HT1080 (cell line): Measurements from ENCODE around the gene SCUBE1. TPM values are rescaled to one million over a fixed set of nuclear protein-coding genes. Genes with fewer than 3 reads are reported as not detected.

Source experiments
- DNase-seq: peaks from one replicate; pipeline ENCODE4 v3.0.0-alpha.2; 2015; ENCODE audit warnings: low read depth
- total RNA-seq: library from RNA; depleted of rRNA; stranded (reverse); fragments of >200 nt; shearing (Covaris generic); gene quantifications from 2 replicates; pipeline ENCODE4 v1.2.3, GENCODE V29; 2014

The SCUBE1 gene
- total RNA-seq, 1 experiment from 2014 or later: 0.10 TPM

DNA sequence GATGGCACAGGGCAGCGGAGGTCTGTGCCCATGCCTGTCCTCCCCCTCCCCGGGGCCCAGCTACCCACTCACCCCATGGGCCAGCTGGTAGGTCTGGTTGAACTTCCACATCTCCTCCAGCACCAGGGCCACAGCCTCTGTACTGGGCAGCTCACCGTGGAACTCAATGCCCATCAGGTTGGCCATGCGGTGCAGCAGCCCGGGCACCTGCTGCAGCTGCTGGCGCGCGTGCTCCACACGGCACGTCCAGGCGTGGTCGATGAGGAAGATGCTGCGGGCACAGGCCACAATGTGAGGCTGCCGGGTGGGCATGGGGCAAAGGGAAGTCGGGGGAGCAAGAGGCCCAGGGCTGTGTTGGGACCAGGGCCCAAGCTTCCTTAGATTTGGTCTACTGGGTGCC is 162.5 kb downstream of the SCUBE1 start:
- no peak for DNase-seq

DNA sequence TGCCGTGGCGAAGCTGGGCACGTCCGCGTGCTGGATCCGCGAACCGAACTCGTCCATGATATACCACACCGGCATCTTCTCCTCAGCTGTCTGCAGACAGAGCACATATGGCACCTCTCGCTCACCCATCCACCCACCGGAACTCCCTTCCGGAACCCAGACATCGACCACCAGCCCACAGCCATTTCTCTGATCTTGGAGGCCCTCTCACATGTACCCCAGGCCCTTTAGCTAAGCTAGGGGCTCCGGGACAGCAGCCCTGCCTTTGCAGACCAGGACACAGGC is 163.3 kb downstream of the SCUBE1 start:
- DNase-seq: no peak

DNA sequence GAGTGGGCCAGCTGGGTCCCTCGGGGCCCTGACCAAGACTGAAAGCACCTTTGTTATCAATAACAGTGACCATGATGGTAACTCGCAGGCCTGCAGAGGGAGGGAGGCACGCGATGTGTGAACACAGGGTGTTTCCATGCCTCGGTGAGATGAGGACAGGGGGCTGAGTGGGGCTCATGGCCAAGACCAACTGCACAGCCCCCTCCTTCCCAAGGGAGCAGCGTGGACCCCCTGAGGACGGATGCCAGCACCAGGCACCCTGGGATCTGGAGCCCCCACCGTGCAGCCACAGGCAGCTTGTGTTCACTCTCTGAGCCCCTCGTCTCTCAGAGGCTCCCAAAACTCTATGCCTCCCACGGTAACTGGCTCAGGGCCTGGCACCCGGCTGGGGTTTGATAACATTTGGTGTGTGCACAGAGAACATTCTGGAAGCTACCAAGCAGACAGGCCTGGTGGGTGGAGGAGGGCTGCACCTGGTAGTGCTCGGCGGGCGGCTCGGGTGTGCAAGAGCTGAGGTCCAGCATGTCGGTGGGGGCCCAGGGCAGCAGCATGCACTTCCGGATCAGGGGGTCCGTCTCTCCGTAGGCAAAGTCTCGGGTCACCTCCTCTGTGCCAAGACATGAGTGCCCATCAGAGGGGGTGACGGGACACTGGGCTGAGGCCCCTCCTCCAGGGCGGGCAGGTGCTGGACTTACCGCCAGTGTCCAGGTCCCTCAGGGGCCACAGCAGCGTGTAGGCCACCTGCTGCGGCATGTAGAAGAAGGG is 163.8 kb downstream of the SCUBE1 start:
- no peak for DNase-seq

DNA sequence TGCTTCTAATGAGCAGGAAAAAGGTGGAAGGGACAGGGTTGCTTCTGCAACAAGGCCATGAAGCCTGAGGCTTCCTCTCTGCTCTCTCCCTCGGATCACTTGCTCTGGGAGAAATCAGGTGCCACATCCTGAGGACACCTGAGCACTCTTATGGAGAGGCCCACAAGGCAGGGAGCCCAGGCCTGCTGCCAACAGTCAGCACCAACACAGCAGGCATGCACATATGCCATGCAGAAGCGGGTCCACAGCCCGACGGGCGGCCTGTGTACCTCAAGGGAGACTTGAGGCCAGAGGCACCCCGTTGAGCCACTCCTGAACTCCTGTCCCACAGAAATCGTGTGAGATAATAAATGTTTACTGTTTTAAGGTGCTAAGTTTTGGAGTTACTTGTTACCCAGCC is 165.7 kb downstream of the SCUBE1 start:
- no peak for DNase-seq

DNA sequence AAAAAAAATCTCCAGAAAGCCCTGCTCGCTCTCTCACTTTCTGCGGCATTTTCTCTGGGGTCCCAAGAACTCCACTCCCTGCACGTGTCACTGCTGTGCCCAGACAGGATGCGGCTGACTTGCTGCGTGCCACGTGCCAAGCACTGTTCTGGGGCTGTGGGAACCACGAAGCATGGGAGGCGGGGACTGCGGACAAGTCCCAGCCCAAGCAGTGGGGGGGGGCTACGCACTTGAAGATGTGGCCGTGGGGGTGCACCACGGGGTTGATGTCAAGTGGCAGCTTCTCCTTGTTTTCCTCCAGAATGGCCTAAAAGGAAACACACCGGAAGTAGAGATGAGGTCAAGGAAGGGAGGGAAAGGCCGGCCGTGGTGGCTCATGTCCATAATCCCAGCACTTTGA is 167.1 kb downstream of the SCUBE1 start:
- no peak for DNase-seq

DNA sequence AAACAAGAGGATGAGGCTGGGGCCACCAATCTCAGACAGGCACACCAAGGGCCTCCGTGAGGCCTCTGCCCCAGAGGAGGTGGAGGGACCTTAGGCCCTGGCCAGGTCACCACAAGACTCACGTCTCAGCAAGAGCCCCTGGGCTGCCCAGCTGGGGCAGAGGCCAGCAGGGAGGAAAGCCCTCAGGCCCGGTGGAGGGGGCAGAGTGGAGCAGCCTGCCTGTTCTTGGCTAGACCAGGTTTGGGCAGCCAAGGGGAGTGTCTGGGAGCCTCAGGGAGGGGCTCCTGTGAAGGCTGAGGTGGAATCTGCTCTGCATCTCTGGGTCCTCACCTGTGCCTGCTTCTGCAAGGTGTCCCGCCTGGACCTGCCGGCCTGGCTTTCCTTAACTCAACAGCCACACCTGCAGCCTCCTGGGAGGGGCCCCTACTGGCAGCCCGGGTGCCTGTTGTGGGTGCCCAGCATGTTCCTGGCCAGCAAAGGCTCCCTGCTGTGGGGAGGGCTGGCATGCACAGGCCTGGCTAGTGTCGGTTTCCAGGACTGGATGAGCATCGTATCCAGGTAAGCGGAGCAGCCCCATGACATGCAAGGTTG is 168.1 kb downstream of the SCUBE1 start:
- no peak for DNase-seq

DNA sequence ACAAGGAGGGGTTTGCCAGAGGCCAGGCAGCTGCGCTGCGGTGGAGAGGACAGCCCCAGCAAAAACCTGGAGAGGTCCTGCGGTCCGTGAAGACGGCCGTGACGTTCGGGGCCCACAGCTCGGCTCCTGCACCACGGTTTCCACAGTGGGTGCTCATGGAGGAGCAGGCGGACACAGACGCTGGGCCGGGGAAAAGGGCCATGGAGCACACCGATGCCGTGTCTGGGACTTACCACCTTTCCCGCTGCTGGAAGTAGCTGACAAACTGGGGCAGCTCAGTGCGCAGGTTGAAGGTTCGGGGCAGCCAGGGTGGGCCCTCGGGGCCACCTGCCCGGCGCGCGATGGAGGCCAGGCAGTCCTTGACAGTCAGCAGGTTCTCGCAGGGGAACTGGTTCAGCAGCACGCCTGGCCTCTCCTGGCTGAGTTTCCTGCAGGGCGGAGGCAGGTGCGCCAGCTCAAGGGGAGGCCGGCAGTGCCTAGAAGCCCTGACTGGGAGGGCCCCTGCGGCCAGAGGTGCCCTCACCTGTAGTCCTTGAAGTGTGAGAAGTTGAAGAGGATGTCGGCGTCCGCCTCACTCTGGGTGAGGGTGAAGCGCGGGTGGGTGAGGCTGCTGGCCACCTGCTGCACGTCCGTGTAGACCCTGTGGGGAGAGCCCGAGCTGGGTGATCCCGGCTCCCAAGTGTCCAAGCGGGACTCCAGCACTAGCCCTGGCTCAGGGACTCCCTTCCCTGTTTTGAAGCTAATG is 169.0 kb downstream of the SCUBE1 start:
- no peak for DNase-seq

DNA sequence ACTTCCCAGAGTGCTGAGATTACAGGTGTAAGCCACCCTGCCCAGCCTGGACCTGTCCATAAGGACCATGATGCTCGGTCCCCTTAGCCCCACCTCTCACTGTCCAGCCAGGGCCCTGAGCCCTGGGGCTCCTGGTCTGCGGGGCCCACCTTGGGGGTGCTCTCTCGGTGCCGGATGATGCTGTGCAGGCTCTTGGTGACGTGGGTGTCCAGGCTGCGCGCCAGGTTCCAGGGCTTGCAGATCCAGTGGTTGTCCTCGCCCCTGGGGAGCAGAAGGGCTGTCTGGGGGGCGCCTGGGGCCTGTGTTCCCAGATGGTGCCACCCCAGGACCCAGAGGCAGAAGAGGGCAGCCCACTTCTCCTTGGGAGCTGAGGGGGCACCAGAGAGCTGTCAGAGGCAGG is 169.6 kb downstream of the SCUBE1 start:
- DNase-seq: no peak

DNA sequence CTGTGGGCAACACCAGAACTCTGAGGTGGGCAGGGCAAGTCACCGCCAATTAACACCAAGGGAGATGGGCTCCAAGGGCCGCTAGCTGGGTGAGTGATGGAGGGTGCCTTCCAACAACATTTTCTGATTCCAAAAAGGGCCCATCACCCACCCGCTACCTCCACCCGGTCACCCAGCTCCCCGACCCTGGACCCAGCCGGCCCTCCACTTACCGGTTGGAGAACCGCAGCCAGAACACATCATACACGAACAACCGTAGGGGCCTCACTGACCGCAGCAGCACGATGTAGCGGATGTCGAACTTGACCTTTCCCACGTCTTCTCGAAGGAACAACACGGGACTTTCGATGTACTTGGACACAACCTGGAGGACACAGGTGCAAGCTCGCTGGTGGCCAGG is 171.0 kb downstream of the SCUBE1 start:
- no peak for DNase-seq

DNA sequence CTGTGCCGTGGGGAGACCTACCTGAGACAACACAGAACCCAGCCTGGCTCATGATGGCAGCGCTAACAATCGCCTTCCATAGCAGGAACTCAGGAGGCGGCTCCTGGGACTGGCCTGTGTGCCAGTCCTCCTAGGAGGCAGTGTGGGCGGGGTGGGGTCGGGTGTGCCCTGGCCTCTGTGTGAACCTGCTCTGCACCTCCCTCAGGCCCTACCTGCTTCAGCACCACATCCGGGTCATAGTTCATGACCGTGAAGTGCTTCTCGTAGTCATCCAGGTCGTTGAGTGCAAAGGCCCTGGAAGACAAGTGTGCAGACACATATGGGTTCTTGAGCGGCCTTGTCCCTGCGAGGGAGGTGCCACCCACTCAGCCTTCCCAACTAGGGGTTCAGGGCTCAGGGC is 171.6 kb downstream of the SCUBE1 start:
- no peak for DNase-seq

DNA sequence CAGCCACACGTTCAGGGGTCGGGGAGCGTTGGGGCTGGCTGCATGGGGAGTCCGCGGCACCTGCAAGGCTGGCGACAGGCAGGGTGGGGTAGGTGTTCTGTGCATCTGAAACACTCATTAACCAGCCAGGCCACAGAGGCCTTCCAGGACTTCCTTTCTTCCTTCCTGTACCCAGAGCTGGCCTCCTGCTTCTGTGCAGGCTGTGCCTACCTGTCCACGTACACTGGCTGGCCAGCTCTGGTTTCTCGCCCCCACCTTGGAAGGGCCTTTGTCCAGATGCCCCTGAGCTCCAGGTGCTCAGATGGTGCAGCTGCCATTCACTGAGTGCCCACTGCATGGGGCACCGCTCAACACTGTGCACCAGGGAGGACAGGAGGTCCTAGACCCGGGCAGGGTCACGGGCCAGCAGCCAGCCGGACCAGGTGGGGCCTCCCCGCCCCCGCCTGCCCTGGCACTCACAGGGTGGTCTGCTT is 172.1 kb downstream of the SCUBE1 start:
- DNase-seq: no peak

DNA sequence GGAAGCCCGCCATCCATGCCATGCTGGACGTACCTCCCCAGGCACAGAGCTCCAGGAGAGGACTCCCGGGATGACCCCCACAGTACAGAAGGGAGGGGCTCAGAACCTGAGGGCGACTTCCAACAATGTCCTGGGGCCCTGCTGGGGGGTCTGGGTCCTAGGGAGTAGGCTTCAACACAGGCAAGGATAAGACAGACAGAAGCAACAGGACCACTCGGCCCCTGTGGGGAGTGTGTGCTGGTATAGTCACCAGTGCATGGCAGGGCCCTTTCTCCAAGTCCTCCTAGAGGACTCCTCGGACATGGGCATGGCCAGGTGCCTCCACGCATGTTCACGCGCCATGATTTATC is 173.1 kb downstream of the SCUBE1 start:
- no peak for DNase-seq

DNA sequence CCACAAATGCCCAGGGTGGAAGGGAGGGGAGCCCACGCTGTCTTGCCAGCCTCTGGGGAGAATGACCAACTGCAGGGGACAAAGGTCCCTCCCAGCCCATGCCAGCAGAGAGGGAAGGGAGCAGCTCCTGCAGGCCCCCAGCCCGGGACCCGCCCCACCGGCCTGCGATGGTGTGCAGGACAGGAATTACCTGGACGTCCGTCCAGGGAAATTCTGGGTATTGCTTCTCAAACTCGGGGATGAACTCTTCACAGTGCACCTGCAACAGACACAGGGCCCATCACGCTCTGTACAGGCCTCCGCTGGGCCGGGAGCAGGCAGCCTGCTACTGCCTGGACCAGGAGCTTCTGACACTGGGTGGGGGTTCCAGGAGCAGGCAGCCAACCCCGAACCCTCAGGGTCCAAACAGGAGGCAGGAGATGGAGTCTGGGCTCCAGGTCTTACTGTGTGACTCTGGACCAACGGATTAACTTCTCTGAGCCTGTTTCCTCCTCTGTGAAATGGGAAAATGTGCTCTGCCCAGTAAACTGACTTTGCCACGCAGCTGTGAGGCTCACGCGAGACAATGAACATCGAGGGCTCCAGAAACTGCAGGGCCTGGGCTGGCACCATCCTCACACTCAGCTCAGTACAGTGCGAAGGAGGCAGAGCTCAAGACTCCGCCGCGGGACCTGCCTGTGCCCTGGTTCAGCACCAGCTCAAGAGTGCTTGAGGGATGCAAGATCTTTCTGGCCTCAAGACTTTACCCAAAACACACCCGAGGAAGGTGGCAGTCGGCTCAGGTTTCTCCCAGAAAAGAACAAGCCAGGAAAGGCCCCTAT is 173.7 kb downstream of the SCUBE1 start:
- no peak for DNase-seq

DNA sequence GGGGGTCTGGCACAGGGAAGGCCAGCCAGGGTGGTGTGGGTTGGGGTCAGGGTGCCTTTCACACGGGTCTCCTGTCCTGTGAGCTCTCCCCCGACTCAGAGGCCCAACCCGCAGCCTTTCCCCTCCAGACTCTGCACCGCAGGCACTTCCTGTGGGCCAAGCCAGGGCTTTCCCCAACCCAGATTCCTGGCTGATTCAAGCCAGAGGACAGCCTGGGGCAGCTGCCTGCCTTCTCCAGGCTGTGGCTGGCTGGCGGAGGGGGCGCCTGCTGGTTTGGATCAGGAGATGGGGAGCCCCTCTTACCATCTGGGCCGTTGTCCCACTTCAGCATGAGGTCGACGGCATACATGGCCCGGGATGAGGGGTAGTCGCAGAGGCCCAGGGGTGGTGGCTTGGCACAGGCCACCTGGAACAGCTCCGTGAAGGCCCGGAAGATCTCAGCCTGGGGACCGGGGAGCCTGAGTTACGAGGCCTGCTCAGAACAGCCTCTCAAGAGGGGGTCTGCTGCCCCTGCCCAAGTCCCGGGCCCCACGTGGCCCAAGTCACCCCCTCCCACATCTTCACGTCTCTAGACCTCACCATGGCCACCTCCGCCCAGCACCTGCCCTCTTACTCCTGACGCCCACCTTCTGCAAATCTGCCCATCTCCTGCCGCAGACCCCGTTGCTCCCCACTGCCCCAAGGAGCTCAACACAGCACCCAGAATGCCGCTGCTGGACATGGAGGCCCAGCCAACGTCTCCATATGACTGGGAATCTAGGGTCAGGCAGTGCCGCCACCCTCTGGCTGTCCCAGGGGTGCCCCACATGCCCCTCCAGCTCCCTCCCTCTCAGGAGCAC is 174.5 kb downstream of the SCUBE1 start:
- DNase-seq: no peak

DNA sequence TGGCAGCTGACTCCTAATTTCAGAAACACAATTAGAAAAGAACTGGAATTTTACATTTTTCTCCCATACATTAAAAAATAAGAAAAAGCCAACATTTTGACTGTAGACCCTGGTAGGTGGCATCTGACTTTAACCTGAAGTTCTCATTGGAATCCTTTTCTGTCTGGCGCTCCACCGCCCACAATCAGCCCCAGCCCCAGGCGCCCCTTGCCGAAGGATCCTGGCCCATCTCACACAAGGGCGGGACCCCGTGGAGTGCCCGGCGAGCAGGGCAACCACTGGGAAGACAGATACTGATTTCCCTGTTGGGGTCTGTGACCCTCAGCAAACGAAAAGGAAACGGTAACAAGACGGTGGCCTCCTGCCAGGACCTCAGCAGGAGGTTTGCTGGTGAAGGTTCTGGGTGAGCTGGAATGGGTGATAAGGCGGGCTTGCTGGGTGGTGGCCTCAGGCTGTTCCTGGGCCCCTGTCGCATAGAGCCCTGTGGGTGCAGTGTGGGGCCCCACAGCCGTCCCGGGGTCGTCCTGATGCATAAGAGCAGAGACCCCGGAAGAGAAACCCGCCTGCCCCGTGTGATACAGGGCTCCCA is 176.1 kb downstream of the SCUBE1 start:
- DNase-seq: no peak

DNA sequence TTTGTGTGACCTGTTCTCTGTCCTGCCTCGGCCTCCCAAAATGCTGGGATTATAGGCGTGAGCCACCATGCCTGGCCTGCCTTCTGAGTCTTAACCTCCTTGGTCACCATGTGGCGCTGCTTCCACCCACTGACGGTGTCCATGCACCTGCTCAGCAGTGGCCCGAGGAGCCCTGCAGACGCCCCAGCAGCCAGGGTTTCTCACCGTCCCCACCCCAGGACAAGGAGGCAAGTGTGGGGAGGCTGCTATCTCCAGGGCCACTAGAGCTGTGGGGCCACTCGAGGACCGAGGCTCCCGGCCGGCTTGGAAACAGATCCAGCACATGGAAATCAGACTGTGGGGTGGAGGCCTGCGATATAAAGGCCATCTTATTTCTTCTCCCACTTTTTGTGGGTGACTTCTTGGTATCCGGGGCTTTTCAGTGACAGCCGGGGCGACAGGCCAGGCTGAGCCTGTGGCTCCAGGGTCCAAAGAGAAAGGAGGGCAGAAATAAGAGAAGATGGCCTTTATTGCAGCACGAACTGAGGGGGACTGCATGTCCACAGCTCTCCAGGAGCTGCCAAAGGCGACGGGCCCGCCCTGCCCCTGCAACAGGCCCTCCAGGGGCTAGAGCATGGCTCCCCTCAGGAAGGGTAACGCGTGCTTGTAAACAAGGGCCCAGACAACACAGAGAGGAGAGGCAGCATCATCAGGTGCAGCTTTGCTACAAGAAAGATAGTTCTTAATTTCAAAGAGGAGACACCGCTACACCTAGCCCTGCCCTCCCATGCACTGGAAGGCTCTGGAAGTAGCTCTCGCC is 176.8 kb downstream of the SCUBE1 start:
- no peak for DNase-seq

DNA sequence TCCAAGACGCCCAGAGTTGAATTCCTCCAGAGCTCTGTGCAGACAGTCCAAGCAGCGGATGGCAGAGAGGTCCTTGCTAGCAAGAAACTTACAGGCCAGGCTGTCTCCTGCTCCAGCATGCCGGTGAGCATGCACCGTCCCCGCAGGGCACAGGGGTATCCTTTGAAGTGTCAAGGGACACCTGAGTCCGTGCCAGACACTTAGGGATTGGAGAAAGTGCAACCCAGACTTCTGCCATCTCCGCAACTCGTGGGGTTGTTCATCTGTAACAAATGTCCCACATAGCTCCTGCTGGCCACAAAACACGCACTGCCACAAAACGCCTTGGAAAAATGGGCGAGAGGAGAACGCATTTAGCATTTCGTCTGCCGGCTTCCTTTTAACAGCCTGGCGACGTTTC is 178.5 kb downstream of the SCUBE1 start:
- no peak for DNase-seq

DNA sequence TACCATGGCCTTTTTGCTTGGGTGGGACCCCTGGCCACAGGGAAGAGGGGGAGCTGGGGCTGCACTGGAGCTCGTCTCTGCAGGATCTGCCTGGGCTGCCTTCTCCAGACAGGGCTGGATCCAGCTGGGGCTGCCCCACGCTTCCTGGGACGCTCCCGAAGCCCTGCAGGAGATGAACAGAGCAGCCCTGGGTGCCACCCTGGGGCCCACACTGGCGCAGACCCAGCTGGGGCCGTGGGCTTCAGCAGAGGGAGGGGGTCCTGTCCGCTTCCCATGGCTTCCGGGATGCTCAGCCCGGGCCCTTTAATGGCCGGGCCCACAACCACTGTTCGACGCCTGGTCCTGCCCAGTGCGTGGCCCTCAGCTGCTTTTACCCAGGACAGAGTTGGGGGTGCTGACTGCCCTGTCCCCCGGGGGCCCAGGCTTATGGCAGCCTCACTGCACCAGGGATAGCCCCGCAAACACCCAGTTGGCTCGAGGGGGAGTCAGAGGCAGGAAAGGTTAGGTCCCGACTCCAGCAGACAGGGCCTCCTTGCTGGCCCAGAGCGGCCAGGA is 179.9 kb downstream of the SCUBE1 start:
- DNase-seq: no peak

DNA sequence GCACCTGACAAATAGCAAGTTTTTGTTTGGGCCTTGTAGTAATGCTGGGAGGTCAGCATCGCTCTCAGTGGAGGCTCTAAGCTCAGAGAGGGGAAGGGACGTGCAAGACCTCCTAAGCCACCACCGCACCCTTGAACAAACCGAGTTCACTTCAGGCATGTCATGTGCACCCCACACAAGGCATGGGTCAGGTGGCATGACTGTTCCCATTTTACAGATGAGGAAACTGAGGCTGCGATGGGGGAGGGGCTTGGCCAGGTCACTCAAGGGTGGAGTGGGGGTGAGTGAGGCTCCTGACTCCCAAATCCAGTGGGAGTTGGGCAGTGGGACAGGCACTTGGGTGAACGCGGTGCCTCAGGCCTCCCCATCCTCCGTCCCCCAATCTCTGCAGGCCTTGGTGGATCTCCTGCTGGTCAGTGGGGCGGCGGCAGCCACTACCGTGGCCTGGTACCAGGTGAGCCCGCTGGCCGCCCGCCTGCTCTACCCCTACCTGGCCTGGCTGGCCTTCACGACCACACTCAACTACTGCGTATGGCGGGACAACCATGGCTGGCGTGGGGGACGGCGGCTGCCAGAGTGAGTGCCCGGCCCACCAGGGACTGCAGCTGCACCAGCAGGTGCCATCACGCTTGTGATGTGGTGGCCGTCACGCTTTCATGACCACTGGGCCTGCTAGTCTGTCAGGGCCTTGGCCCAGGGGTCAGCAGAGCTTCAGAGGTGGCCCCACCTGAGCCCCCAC is 180.6 kb downstream of the SCUBE1 start:
- no peak for DNase-seq
